Epidermal melanocyte (primary cell): ENCODE results near the gene LIFR.

Source experiments
- DNase-seq: peaks from one replicate; pipeline ENCODE4 v3.0.0; 2011; ENCODE audit warnings: low spot score; ENCODE audit not compliant: insufficient read length

Gene LIFR

DNA sequence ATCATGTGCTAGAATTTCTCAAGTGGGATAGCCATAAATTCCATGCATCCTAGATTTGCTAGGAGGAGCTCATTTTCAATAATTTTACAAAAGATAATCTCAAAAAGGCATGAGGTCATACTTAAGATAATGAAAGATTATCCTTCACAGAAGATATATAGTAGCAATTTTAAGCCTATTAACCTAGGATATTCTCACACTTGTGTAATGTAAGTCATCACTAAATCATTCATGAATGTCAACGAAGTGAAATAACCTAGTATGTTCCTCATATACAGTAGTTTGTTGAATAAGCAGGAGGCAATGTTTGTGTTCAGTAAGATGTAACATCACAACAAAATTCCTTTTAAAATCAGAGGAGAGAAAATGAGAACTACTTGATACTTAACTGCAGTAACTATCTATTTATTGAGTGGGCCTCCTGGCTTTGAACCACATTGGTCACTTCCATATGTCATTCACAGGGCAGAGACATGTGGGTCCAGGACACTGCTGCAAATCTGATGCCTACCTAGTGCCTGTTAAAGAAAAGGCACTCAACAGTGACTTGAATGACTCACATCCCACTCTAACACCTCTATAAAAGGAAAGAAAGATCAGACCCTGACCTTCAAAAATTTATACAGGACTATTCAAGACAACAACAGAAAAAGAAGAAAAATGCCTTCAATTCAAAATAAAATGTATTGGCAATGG, 8.2 kb downstream of the LIFR start:
- no peak for DNase-seq

DNA sequence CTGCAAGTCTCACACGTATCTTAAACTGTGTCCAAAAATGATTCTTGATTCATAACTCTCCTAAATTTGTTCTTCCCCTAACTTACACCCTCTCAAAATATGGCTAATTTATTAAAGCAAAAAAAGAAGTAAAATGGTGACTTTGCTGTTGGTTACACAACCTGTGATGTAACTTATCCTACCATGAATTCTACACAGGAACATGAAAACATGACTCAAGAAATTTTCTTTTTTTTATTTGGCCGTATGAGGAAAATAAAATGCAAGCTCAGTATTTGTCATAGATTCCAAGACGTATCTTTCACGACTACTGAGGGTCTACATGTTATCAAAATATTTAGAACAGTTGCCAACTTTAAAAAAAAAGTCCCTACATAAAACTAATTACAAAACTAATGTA, 9.2 kb downstream of the LIFR start:
- no peak for DNase-seq

- DNase-seq: no peak
These were observed 9.7 kb downstream of the LIFR start for GRCh38 chr5:38546691-38547146.

GRCh38 chr5:38543886-38544285, 12.6 kb downstream of the LIFR start:
- no peak for DNase-seq

GRCh38 chr5:38543074-38543473, 13.4 kb downstream of the LIFR start:
- no peak for DNase-seq

DNA sequence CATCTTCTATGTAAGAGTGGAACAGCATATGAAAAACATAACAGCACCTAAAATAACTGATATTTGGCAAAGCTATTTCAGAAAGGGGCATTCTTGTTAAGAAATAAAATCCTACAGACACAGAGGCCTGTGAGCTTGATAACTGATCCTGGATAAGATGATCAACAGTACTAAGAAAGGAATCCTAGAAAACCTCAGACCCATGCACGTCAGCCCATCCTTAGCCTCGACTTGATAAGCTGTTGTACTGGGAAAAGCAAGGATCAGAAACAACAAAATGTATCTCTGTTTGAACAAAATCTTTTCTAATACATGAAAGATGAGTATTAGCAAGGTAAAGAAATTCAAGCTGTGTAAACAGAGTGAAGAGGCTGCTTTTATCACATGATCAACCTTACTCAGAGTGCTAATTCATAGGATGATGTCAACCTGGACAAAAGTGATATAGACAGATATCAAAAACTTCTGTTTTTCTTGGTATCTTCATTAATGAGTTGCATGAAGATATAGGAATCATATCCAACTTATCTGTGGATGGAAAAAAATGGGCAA, 15.2 kb downstream of the LIFR start:
- DNase-seq: no peak

DNA sequence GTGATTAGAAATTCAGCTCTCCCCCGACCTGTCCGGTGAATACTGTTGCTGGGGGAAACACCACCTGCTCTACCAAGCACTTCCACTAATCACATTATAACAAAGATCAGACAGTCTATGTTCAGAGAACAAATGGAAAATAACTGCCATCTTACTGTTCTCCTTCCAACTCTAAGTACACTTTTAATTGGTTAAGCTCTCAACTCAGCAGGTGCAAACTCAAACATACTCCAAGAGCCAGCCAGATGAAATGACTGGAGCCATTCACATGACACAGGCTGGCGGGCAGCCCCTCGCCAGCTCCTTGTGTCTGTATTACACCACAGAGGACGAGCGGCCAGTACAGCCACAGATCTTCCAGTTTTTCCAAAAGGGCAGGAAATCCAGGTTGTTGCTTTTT, 16.1 kb downstream of the LIFR start:
- DNase-seq: no peak

- DNase-seq: no peak
These were observed 18.3 kb downstream of the LIFR start for GRCh38 chr5:38538161-38538560.

- no peak for DNase-seq
These were observed 18.9 kb downstream of the LIFR start for GRCh38 chr5:38537505-38537904.

DNA sequence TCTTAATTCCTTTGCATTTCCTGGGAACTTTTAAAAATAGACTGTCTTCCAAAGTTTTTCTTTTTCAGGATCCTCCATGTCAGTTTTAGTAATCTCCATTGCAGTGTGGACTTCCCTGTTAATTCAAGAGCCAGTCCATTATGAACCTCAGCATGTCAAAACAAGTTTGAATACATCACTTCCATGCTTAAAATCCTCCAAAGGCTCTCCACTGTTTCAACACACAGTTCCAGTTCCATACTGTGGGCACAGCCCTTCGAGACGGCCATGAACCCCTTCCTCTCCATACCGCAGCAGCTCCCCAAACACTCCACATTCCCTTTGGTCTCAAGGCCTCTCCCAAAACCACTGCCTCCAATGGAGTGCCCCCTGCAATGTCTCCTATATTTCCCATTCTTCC, 19.5 kb downstream of the LIFR start:
- DNase-seq: no peak

DNA sequence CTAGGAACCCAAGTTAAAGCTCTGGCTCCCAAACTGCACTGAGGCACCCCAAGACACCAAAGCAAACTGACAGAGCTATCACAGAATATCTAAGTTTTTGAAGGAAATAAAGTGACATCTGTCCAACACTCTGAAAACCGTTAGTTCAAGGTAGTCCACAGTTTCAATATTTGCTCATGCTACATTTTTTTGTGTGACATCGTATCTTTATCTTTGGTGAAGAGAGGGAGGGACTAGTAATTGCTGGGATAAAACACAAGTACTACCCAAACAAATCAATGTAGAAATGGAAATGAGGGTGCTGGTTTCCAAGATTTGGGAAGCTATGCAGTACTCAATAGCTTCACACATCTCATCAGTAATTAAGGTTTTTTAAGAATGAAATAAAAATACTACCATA, 20.6 kb downstream of the LIFR start:
- no peak for DNase-seq

DNA sequence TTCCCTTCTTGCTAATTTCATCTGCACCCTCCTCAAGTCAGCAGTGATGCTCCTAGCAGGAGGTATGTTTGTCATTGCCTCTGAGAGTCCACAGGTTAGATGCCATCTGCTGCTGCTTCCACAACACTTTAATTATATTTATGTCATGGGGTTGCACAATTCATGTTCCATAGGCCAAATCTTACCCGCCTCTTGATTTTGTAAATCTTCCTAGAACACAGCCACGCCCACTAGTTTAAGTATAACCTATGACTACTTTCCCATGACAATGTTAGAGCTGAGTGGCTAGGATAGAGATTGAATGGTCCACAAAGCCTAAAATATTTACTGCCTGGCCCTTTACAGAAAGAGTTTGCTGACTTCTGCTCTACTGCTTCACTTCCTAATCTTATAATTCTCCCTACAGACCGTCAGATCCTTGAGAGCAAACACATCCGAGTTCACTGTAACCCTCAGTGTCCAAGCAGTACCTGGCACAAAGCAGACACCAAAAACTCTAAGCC, 21.1 kb downstream of the LIFR start:
- no peak for DNase-seq

GRCh38 chr5:38534156-38534453, 22.3 kb downstream of the LIFR start:
- no peak for DNase-seq

DNA sequence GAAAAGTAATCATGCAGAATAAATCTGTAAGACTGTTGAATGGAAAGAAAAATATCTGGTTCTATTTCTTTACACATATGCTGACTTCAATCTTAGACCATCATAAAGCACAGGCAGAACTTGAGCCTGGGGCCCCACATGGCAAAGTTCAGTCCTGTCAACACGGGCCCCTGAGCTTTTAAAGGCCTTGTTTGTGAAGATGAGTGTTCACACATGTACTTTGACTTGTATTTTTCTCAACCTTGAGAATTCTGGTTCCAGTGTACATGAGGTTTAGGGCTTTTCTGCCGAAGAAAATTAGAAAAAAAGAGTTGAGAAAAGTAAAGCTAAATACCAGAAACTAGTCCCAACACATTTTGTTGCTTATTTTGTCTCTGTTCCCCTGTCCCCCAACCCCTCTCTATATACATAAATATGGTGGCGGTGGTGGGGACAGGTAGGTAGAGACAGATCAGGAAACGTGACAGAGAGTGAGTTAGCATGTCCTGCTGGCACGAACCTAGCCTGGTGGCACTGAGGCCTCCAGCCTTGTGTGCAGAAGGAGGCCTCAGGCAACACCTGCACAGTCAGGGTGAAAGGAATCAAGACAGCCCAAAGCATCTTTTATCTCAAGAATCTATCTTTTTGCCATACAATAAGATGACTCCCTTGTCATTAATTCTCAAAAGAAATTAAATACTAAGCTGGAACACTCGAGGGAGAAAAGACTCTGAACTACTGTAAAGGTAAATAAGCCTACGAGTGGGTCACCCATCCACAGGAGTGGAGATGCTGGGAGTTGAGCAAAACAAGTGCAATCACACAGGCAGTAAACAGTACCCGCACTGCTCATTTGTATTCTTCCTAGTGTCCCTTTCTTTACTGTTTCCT, 22.9 kb downstream of the LIFR start:
- DNase-seq: no peak

DNA sequence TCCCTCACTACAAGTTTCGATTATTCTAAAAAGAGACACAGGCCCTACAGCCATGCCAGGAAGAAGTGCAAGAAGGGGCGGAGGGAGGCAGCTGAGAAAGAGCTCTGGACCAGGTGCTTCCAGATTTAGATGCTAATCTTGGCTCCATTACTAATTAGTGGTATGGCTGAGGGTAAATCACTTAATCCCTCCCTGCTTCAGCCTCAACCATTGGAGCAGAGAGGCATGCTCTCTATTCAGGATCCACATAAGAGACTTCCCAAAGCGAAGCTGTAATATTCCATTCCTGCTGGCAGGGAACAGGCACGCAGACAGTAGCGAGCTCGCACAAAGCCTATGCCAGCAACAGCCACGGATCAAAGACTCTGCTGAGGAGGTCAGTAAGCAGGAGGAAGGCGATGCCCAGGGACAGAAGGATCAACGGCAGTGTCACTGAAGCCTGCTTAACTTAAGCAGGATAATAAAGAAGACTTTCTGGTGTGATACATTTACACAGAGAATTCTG, 24.2 kb downstream of the LIFR start:
- no peak for DNase-seq

DNA sequence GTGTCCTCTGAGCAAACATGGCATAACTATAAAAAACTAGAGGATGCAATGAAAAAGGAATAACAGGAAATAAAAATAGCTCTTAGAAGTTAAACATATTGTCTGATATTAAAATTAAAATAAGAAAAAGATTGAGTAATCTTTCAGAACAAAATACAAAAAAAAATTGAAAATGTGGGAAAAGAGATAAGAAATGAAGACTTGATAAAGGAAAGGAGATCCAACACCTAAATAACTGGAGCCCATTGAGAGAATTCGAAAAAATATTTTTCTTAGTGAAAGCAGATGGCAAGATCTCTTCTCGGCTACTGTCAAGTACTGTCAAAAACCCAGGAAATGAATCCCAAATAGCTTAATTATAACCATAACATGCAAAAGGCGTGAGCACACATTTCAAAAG, 24.9 kb downstream of the LIFR start:
- no peak for DNase-seq

DNA sequence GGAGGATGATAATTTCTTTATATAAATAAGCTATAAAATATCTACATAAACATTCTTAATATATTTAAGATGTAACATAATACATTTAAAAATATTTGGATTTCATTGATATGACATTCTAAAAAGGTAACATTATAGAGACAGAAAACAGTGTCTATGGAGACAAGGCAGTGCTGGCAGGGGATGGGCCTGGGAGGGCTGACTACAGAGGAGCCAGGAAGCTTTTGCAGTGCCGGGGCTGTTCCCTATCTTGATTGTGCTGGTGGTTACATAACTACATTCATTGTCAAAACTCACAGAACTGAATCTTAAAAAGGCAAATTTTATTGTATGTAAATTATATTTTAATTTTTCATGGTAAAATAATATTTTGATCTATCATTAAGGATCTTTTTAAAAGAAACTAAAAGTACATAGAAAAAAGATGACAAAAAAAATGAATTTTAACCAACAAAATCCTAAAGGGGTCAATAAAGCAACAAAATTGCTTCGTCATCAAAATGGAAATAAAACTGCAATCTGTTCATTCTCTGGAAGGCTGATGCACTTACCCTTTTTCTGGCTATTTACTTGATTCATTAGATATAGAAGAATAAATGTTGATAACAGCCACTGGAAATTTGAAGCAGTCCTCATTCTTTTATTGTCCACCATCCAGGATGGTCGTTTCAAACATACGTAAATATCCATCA, 26.3 kb downstream of the LIFR start:
- DNase-seq: no peak

GRCh38 chr5:38528162-38528703, 28.2 kb downstream of the LIFR start:
- no peak for DNase-seq

- no peak for DNase-seq
These were observed 29.0 kb downstream of the LIFR start for GRCh38 chr5:38527475-38527874.

GRCh38 chr5:38524022-38524421, 32.4 kb downstream of the LIFR start:
- DNase-seq: no peak

- no peak for DNase-seq
These were observed 37.0 kb downstream of the LIFR start for GRCh38 chr5:38519476-38519875.
